Germinal center (tissue), 1 donor: ENCODE data around the gene CCT3.
"Not testable (repeated sequence)": the region's sequence is repeated elsewhere in the genome, so short reads cannot be mapped to it uniquely, and the experiment has no call there.

Source experiments
- DNase-seq: peaks from one replicate; pipeline ENCODE4 v3.0.0; 2012; ENCODE audit warnings: mixed read lengths, low spot score

Gene CCT3

GRCh38 chr1:156368889-156369684 is 31.0 kb upstream of the CCT3 start, which contains the start of gene RHBG:
Gene RHBG, plus strand, starts transcription at chr1:156369211. Its CDS starts 39 bp downstream, at chr1:156369250.
- no peak for DNase-seq

GRCh38 chr1:156368157-156368658 is 30.1 kb upstream of the CCT3 start:
- DNase-seq = no peak

- DNase-seq = no peak
Observed at GRCh38 chr1:156367383-156368156, 29.5 kb upstream of the CCT3 start.

- DNase-seq = no peak
Observed at GRCh38 chr1:156366378-156367166, 28.5 kb upstream of the CCT3 start.

- DNase-seq = no peak
Observed at GRCh38 chr1:156365754-156366153, 27.7 kb upstream of the CCT3 start.

- no peak for DNase-seq
Observed at GRCh38 chr1:156360534-156360933, 22.4 kb upstream of the CCT3 start.

GRCh38 chr1:156359973-156360372 is 21.9 kb upstream of the CCT3 start:
- DNase-seq = no peak

GRCh38 chr1:156359249-156359648 is 21.2 kb upstream of the CCT3 start:
- DNase-seq = no peak

- no peak for DNase-seq
Observed at GRCh38 chr1:156358641-156359040, 20.5 kb upstream of the CCT3 start.

GRCh38 chr1:156357977-156358376 is 19.9 kb upstream of the CCT3 start:
- DNase-seq = no peak

- DNase-seq = peak; percentile 89
Observed at GRCh38 chr1:156356875-156357534, 18.9 kb upstream of the CCT3 start.

- no peak for DNase-seq
Observed at GRCh38 chr1:156356262-156356874, 18.3 kb upstream of the CCT3 start.

- DNase-seq = not testable (repeated sequence)
Observed at GRCh38 chr1:156352481-156352880, 14.4 kb upstream of the CCT3 start.

- DNase-seq = no peak
Observed at GRCh38 chr1:156347331-156347730, 9.2 kb upstream of the CCT3 start.

- DNase-seq = no peak
Observed at GRCh38 chr1:156346636-156347035, 8.5 kb upstream of the CCT3 start.

- not testable (repeated sequence) for DNase-seq
Observed at GRCh38 chr1:156346035-156346434, 7.9 kb upstream of the CCT3 start.

- no peak for DNase-seq
Observed at GRCh38 chr1:156344409-156344808, 6.3 kb upstream of the CCT3 start.

- no peak for DNase-seq
Observed at GRCh38 chr1:156342166-156342955, 4.3 kb upstream of the CCT3 start.

GRCh38 chr1:156337888-156338179 is 258 bp downstream of the CCT3 start:
- DNase-seq = no peak

GRCh38 chr1:156337052-156337887 is 822 bp downstream of the CCT3 start:
- DNase-seq = no peak
